ENCODE data around the gene BCAM. TPM values are rescaled to one million over a fixed set of nuclear protein-coding genes. Genes with fewer than 3 reads are reported as not detected.

The BCAM gene
- total and polyA plus RNA-seq, 2 experiments from 2014 or later, result 1.3 to 1.4 TPM

DNA sequence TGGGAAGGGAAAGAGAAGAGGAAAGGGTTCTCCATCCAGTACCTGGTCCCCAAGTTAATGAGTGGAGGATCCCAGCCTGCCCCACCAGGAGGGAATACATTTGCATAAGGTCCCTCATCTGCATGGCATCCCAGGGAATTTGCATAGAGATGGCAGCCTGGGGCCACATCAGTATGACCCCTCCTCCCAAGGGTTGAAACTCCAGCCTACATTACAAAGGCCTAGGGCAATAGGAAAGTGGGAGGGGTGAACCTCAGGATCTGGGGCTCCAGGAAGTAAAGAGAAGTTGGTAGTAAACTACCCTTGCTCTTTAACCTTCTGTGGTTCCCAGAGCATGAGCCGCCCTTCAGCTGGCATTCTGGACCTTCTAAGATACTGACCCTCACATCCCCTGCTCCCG lies 30.4 kb downstream of the BCAM start:
- Histone ChIP-seq H3K9me2 (ENCODE audit: insufficient read depth) (no peaks in the 10 kb centered on the region), H3K9me3 (ENCODE audit: low read depth) (no peaks in the 10 kb centered on the region), H3K4me2 (ENCODE audit: unreplicated experiment) (no peak overlapping the region), H3K27me3 (replicated peaks; ENCODE audit: insufficient read depth) (no peaks in the 10 kb centered on the region; the same call in 1 of the 2 replicates), H2AFZ (no peak overlapping the region), H3F3A (ENCODE audit: insufficient read depth) (no peaks in the 10 kb centered on the region), H3K79me2 (ENCODE audit: insufficient read depth) (no peaks in the 10 kb centered on the region), H3K9ac (no peak overlapping the region), H3K4me3 (no peak overlapping the region), H3K36me3 (ENCODE audit: low read depth) (no peaks in the 10 kb centered on the region), H4K20me1 (ENCODE audit: insufficient read depth) (no peaks in the 10 kb centered on the region), H3K4me1 (ENCODE audit: insufficient read depth) (no peaks in the 10 kb centered on the region), H3K27ac (no peak overlapping the region)
- no peak for DNase-seq
- 86 to 87% methylated on average over 2 of the region's 2 CpGs for WGBS, 2 experiments (ENCODE audit: low coverage in 1 of 2, low lambda C conversion rate in 2 of 2, missing lambda C conversion rate in 2 of 2)
- no peak for TF ChIP-seq EZH2phosphoT487 (IDR thresholded peaks at IDR 0.05; ENCODE audit: insufficient read depth, low read depth)
- TF ChIP-seq EZH2 (IDR thresholded peaks at IDR 0.05; ENCODE audit: insufficient read depth, poor library complexity, severe bottlenecking), result no peak
- in situ Hi-C loops (cut with MboI), result loop anchor here (10.0 kb wide), 1 partner anchor 274 kb away; no protein-coding TSS in a partner anchor

DNA sequence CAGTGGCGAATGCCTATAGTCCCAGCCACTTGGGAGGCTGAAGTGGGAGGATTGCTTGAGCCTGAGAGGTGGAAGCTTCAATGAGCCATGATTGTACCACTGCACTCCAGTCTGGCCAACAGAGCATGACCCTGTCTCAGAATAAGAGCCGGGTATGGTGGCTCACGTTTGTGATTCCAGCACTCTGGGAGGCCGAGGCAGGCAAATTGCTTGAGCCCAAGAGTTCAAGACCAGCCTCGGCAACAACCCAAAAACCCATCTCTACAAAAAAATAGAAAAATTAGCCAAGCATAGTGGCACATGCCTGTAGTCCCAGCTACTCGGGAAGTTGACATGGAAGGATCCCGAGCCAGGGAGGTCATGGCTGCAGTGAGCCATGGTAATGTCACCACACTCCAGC lies 31.9 kb downstream of the BCAM start:
- DNase-seq, result no peak

DNA sequence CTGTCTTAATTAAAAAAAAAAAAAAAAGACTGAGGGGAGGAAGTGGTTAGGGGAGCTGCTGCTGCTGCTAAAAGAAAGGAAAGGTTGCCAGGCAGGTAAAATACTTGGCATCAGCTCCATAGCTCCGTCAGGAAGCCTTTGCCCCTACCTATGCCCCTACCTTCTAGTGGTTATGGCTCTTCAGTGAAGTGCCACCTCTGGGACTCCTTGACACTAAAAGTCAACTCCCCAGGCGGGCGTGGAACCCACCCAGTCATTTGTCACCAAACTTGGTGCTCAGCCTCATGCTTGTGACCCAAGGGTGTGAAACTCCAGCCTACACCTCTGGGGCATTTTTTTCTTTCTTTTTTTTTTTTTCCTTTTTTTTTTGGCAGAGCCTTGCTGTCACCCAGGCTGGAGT lies 32.3 kb downstream of the BCAM start:
- H2AFZ ChIP-seq, result no peak overlapping the region
- peaks cover 5% of the 10 kb centered on the region; the same call in 1 of the 2 replicates for H3K4me1 ChIP-seq (ENCODE audit: insufficient read depth)
- no peak overlapping the region for H3K4me2 ChIP-seq (ENCODE audit: unreplicated experiment)
- no peak overlapping the region for H3K9ac ChIP-seq
- H4K20me1 ChIP-seq (ENCODE audit: insufficient read depth), result no peaks in the 10 kb centered on the region
- H3F3A ChIP-seq (ENCODE audit: insufficient read depth), result no peaks in the 10 kb centered on the region
- no peaks in the 10 kb centered on the region for H3K9me2 ChIP-seq (ENCODE audit: insufficient read depth)
- no peaks in the 10 kb centered on the region for H3K9me3 ChIP-seq (ENCODE audit: low read depth)
- in situ Hi-C loops (cut with MboI), result no loop called here
- no peak overlapping the region for H3K27ac ChIP-seq
- H3K79me2 ChIP-seq (ENCODE audit: insufficient read depth), result peaks cover under 1% of the 10 kb centered on the region; the same call in 1 of the 2 replicates
- H3K36me3 ChIP-seq (ENCODE audit: low read depth), result no peaks in the 10 kb centered on the region
- 67 to 77% methylated on average over 3 of the region's 3 CpGs for whole genome bisulfite sequencing, 2 experiments (ENCODE audit: low coverage in 1 of 2, low lambda C conversion rate in 2 of 2, missing lambda C conversion rate in 2 of 2)
- no peak overlapping the region for H3K4me3 ChIP-seq
- TF ChIP-seq EZH2phosphoT487 (IDR thresholded peaks at IDR 0.05; ENCODE audit: insufficient read depth, low read depth) (no peak), EZH2 (IDR thresholded peaks at IDR 0.05; ENCODE audit: insufficient read depth, poor library complexity, severe bottlenecking) (no peak)
- H3K27me3 ChIP-seq (replicated peaks; ENCODE audit: insufficient read depth), result no peaks in the 10 kb centered on the region; the same call in 1 of the 2 replicates
- no peak for DNase-seq

More for the DNA sequence above, 31.9 kb downstream of the BCAM start:
- H3K9ac ChIP-seq, result no peak overlapping the region
- H3K27me3 ChIP-seq (replicated peaks; ENCODE audit: insufficient read depth), result no peaks in the 10 kb centered on the region; the same call in 1 of the 2 replicates
- no peak overlapping the region for H2AFZ ChIP-seq
- no peaks in the 10 kb centered on the region for H4K20me1 ChIP-seq (ENCODE audit: insufficient read depth)
- no peak overlapping the region for H3K4me2 ChIP-seq (ENCODE audit: unreplicated experiment)
- H3K79me2 ChIP-seq (ENCODE audit: insufficient read depth), result no peaks in the 10 kb centered on the region
- in situ Hi-C loops (cut with MboI), result no loop called here
- H3F3A ChIP-seq (ENCODE audit: insufficient read depth), result no peaks in the 10 kb centered on the region
- peaks cover 5% of the 10 kb centered on the region; the same call in 1 of the 2 replicates for H3K4me1 ChIP-seq (ENCODE audit: insufficient read depth)
- no peak for TF ChIP-seq EZH2phosphoT487 (IDR thresholded peaks at IDR 0.05; ENCODE audit: insufficient read depth, low read depth)
- no peak for TF ChIP-seq EZH2 (IDR thresholded peaks at IDR 0.05; ENCODE audit: insufficient read depth, poor library complexity, severe bottlenecking)
- H3K36me3 ChIP-seq (ENCODE audit: low read depth), result no peaks in the 10 kb centered on the region
- no peak overlapping the region for H3K27ac ChIP-seq
- H3K9me2 ChIP-seq (ENCODE audit: insufficient read depth), result no peaks in the 10 kb centered on the region
- no peaks in the 10 kb centered on the region for H3K9me3 ChIP-seq (ENCODE audit: low read depth)
- no peak overlapping the region for H3K4me3 ChIP-seq
- WGBS, 2 experiments (ENCODE audit: low coverage in 1 of 2, low lambda C conversion rate in 2 of 2, missing lambda C conversion rate in 2 of 2), result 64 to 70% methylated on average over 6 to 7 of the region's 7 CpGs

DNA sequence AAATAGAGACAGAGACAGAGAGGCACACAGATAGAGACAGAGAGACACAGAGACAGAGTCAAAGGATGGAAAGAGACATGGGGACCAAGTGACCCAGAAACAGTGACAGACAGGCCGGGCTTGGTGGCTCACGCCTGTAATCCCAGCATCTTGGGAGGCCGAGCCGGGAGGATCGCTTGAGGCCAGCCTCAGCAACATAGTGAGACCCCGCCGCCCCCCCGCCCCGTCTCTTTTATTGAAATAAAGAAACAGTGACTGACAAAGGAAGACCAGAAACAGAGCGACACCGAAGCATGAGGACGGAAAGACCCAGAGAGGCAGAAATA lies 36.3 kb downstream of the BCAM start:
- DNase-seq, result no peak
- H3K9me2 ChIP-seq (ENCODE audit: insufficient read depth), result no peaks in the 10 kb centered on the region
- H3K4me1 ChIP-seq (ENCODE audit: insufficient read depth), result peaks cover 17% of the 10 kb centered on the region; the same call in 1 of the 2 replicates
- peak overlapping the region; percentile 20 for H3K27ac ChIP-seq
- H3K9ac ChIP-seq, result peak overlapping the region; percentile 67
- WGBS, 2 experiments (ENCODE audit: low coverage in 1 of 2, low lambda C conversion rate in 2 of 2, missing lambda C conversion rate in 2 of 2), result 7 to 10% methylated on average over 12 of the region's 12 CpGs
- in situ Hi-C loops (cut with MboI), result no loop called here
- peak overlapping the region; percentile 87 for H2AFZ ChIP-seq
- H3K9me3 ChIP-seq (ENCODE audit: low read depth), result no peaks in the 10 kb centered on the region
- H3K36me3 ChIP-seq (ENCODE audit: low read depth), result no peaks in the 10 kb centered on the region
- no peak for TF ChIP-seq EZH2phosphoT487 (IDR thresholded peaks at IDR 0.05; ENCODE audit: insufficient read depth, low read depth)
- TF ChIP-seq EZH2 (IDR thresholded peaks at IDR 0.05; ENCODE audit: insufficient read depth, poor library complexity, severe bottlenecking), result no peak
- no peaks in the 10 kb centered on the region for H3K27me3 ChIP-seq (replicated peaks; ENCODE audit: insufficient read depth)
- H3K79me2 ChIP-seq (ENCODE audit: insufficient read depth), result peaks cover 40% of the 10 kb centered on the region
- H3K4me3 ChIP-seq, result peak overlapping the region; percentile 76
- no peaks in the 10 kb centered on the region for H4K20me1 ChIP-seq (ENCODE audit: insufficient read depth)
- H3F3A ChIP-seq (ENCODE audit: insufficient read depth), result peaks cover 14% of the 10 kb centered on the region
- H3K4me2 ChIP-seq (ENCODE audit: unreplicated experiment), result peak overlapping the region; percentile 85
